Right ventricle myocardium superior (tissue), 1 donor: ENCODE measurements around the gene MYL6B. TPM values are rescaled to one million over a fixed set of nuclear protein-coding genes. Genes with fewer than 3 reads are reported as not detected.

ENCODE experiments used
- ATAC-seq: fragments of 200-7000 bp; cut with Tn5 transposase; one replicate; pipeline ENCODE4 v1.9.1; 2020; ENCODE audit warnings: mild to moderate bottlenecking; ENCODE audit not compliant: poor library complexity
- DNase-seq: peaks from one replicate; pipeline ENCODE4 v3.0.0-alpha.2; 2020
- intact Hi-C: fragments of 100-400 bp; cut with DNase I; formaldehyde crosslinking; loops from one replicate; pipeline ENCODE4 v1.11.2; 2022
- total RNA-seq: library from RNA; stranded (reverse); fragmentation: NEBNext Ultra II Directional; extraction: Animal tissue kit (Norgen Biotek cat#: 25700); gene quantifications from one replicate; pipeline ENCODE4 v1.2.1, GENCODE V29; 2021
- donor health status: DM: no; HTN: yes; CAD: no; lungs with severe emphysema.

Gene MYL6B
- total RNA-seq, 1 donor from 2014 or later: 42.7 TPM

GRCh38 chr12:56160894-56161689 is 8.7 kb downstream of the MYL6B start:
- DNase-seq (no peak), ATAC-seq (no peak)
- intact Hi-C loops: no loop called here

GRCh38 chr12:56161690-56162351 is 9.4 kb downstream of the MYL6B start:
- DNase-seq (no peak), ATAC-seq (no peak)
- intact Hi-C loops: no loop called here

- DNase-seq (no peak), ATAC-seq (no peak)
- intact Hi-C loops: no loop called here
Measured at GRCh38 chr12:56162468-56163290, 10.3 kb downstream of the MYL6B start.

- DNase-seq (no peak), ATAC-seq (no peak)
- intact Hi-C loops: no loop called here
Measured at GRCh38 chr12:56163533-56164344, 11.4 kb downstream of the MYL6B start.

GRCh38 chr12:56164345-56164729 is 11.9 kb downstream of the MYL6B start:
- ATAC-seq (no peak), DNase-seq (no peak)
- intact Hi-C loops: no loop called here

GRCh38 chr12:56165369-56165768 is 13.0 kb downstream of the MYL6B start:
- ATAC-seq: peak; percentile 11
- intact Hi-C loops: no loop called here
- DNase-seq: no peak

GRCh38 chr12:56169229-56169759 is 16.9 kb downstream of the MYL6B start:
- ATAC-seq (no peak), DNase-seq (no peak)
- intact Hi-C loops: no loop called here

GRCh38 chr12:56172839-56173238 is 20.5 kb downstream of the MYL6B start:
- intact Hi-C loops: no loop called here
- no peak for ATAC-seq
- DNase-seq: no peak

- intact Hi-C loops: no loop called here
- DNase-seq: no peak
- no peak for ATAC-seq
Measured at GRCh38 chr12:56178347-56178746, 26.0 kb downstream of the MYL6B start.

- intact Hi-C loops: no loop called here
- ATAC-seq (no peak), DNase-seq (no peak)
Measured at GRCh38 chr12:56186957-56187356, 34.6 kb downstream of the MYL6B start.

- no peak for DNase-seq
- ATAC-seq: no peak
- intact Hi-C loops: loop anchor here (2.0 kb wide), 1 partner anchor 69 kb away; the partner anchor contains the start of gene ZC3H10
Measured at GRCh38 chr12:56188131-56188777, 35.9 kb downstream of the MYL6B start.

- DNase-seq (no peak), ATAC-seq (peak; percentile 4)
- intact Hi-C loops: loop anchor here (2.0 kb wide), 1 partner anchor 70 kb away; the partner anchor contains the start of gene ZC3H10
Measured at GRCh38 chr12:56188778-56189098, 36.4 kb downstream of the MYL6B start.

GRCh38 chr12:56189099-56189917 is 36.9 kb downstream of the MYL6B start, which contains the start of gene SMARCC2:
Gene SMARCC2 (minus strand): TSS chr12:56189483. CDS start chr12:56189461, 22 bp downstream.
- ATAC-seq: peak; percentile 90
- intact Hi-C loops: loop anchor here (2.0 kb wide), 1 partner anchor 71 kb away; the partner anchor contains the start of gene ZC3H10

GRCh38 chr12:56189918-56190694 is 37.7 kb downstream of the MYL6B start:
- ATAC-seq (peak; percentile 68), DNase-seq (peak; percentile 81)
- intact Hi-C loops: loop anchor here (2.0 to 5.0 kb wide), 3 partner anchors 33 to 277 kb away; partner anchors contain the start of genes SPRYD4 and ZC3H10

More at GRCh38 chr12:56189099-56189917, 36.9 kb downstream of the MYL6B start, which contains the start of gene SMARCC2:
- DNase-seq: peak; percentile 92

GRCh38 chr12:56190695-56191155 is 38.3 kb downstream of the MYL6B start:
- intact Hi-C loops: loop anchor here (2.0 to 5.0 kb wide), 2 partner anchors 32 to 277 kb away; partner anchors contain the start of gene SPRYD4
- DNase-seq (no peak), ATAC-seq (no peak)

GRCh38 chr12:56192582-56192981 is 40.2 kb downstream of the MYL6B start:
- no peak for DNase-seq
- ATAC-seq: no peak
- intact Hi-C loops: loop anchor here (5.0 kb wide), 1 partner anchor 275 kb away; the partner anchor contains the start of gene SPRYD4
